Caco-2 (cell line): Measurements from ENCODE around the gene MPPED1. TPM values are rescaled to one million over a fixed set of nuclear protein-coding genes. Genes with fewer than 3 reads are reported as not detected.

Experiments
- BruUV-seq: library from RNA; stranded (reverse); fragments of 400-500 nt; replicated peaks from 2 replicates; lab custom pipeline; 2021; lab: Mats Ljungman, UMichigan
- CTCF ChIA-PET: fragments of 300-600 bp; sonication (Branson Sonifier 250); formaldehyde crosslinking; loops from one replicate; lab custom pipeline; 2022; ENCODE audit warnings: antibody characterized with exemption; lab: Charles Lee
- POLR2A ChIA-PET: fragments of 300-600 bp; sonication (Branson Sonifier 250); formaldehyde crosslinking; loops from one replicate; lab custom pipeline; 2022; ENCODE audit warnings: antibody characterized with exemption; lab: Charles Lee
- DNase-seq, 2 experiments: peaks; one replicate each; pipeline versions ENCODE4 v3.0.0 to v3.0.0-alpha.2; 2020 to 2022
- H3K27me3 ChIP-seq: replicated peaks from 2 replicates; pipeline ENCODE4 v1.6.0; 2011; ENCODE audit warnings: low read length; ENCODE audit not compliant: control insufficient read depth, insufficient read depth
- H3K36me3 ChIP-seq: 2 replicates; pipeline ENCODE4 v1.5.1; 2011; ENCODE audit warnings: low read length; ENCODE audit not compliant: control insufficient read depth, insufficient read depth
- H3K4me1 ChIP-seq: fragments of 250-450 bp; sonication (Bioruptor Pico); 2 replicates; pipeline ENCODE4 v1.5.1; 2020; ENCODE audit warnings: mild to moderate bottlenecking
- H3K4me3 ChIP-seq: 2 replicates; pipeline ENCODE4 v1.5.1; 2011; ENCODE audit warnings: low read depth, mild to moderate bottlenecking, control low read depth, low read length
- H3K9me3 ChIP-seq: fragments of 250-450 bp; sonication (Bioruptor Pico); 2 replicates; pipeline ENCODE4 v1.5.1; 2020; ENCODE audit warnings: mild to moderate bottlenecking, moderate library complexity
- H3K27ac Mint-ChIP-seq: one replicate; pipeline ENCODE4 v1.8.0; 2022; ENCODE audit warnings: mixed read lengths; ENCODE audit not compliant: unreplicated experiment
- H3K27me3 Mint-ChIP-seq: one replicate; pipeline ENCODE4 v1.8.0; 2022; ENCODE audit warnings: mixed read lengths; ENCODE audit not compliant: insufficient read depth, unreplicated experiment
- H3K36me3 Mint-ChIP-seq: one replicate; pipeline ENCODE4 v1.8.0; 2022; ENCODE audit warnings: mild to moderate bottlenecking, mixed read lengths; ENCODE audit not compliant: insufficient read depth, unreplicated experiment
- H3K4me1 Mint-ChIP-seq: one replicate; pipeline ENCODE4 v1.8.0; 2022; ENCODE audit warnings: low read depth, mixed read lengths; ENCODE audit not compliant: unreplicated experiment
- H3K4me3 Mint-ChIP-seq: one replicate; pipeline ENCODE4 v1.8.0; 2022; ENCODE audit warnings: mild to moderate bottlenecking, moderate library complexity, mixed read lengths; ENCODE audit not compliant: unreplicated experiment
- H3K9me3 Mint-ChIP-seq: one replicate; pipeline ENCODE4 v1.8.0; 2022; ENCODE audit warnings: mixed read lengths; ENCODE audit not compliant: unreplicated experiment
- intact Hi-C: fragments of 100-400 bp; cut with micrococcal nuclease; formaldehyde crosslinking; loops from one replicate; pipeline ENCODE4 v1.10.0; 2022; ENCODE audit not compliant: unreplicated experiment
- total RNA-seq: library from RNA; stranded (reverse); gene quantifications from 2 replicates; pipeline ENCODE4 v1.2.3, GENCODE V29; 2022
- TF ChIP-seq, protein P1 (sequence below), 2 experiments: fragments of 200-600 bp in 1 of 2; IDR thresholded peaks; 1 replicate in 1 of 2; 2 replicates in 1 of 2; pipeline versions ENCODE4 v1.5.1 to v1.8.0; 2011 to 2022; ENCODE audit warnings: antibody characterized with exemption in 1 of 2, control low read depth in 1 of 2, inconsistent platforms in 1 of 2, low read depth in 1 of 2, low read length in 1 of 2, mild to moderate bottlenecking in 1 of 2, moderate library complexity in 1 of 2; ENCODE audit not compliant: insufficient read depth in 1 of 2, severe bottlenecking in 1 of 2, unreplicated experiment in 1 of 2

Gene MPPED1
- total RNA-seq, 1 experiment from 2014 or later: not detected

DNA sequence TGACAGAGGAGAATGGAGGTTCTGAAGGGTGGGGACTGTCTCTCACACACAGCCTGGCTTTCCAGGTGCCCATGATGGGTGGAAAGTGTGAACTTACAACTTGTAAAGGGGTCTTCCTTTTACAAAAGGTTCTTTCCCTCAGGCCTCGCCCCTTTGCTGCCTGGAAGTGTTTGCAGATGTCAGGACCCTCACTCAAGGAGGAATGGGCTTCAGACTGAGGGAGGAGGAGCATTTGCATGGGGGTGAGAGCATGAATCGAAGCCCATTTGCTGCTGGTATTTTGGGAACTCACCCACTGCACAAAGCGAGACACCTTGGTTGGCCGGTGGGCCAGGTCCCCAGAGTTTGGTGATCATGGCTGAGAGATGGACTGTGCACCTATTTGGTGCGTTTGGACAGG lies 25.1 kb downstream of the MPPED1 start:
- Histone ChIP-seq H3K27me3 (no peaks in the 10 kb centered on the region; the same call in none of the 2 replicates), H3K36me3 (no peaks in the 10 kb centered on the region), H3K4me3 (no peak overlapping the region), H3K4me1 (no peaks in the 10 kb centered on the region), H3K9me3 (no peaks in the 10 kb centered on the region)
- TF ChIP-seq, protein P1, sequence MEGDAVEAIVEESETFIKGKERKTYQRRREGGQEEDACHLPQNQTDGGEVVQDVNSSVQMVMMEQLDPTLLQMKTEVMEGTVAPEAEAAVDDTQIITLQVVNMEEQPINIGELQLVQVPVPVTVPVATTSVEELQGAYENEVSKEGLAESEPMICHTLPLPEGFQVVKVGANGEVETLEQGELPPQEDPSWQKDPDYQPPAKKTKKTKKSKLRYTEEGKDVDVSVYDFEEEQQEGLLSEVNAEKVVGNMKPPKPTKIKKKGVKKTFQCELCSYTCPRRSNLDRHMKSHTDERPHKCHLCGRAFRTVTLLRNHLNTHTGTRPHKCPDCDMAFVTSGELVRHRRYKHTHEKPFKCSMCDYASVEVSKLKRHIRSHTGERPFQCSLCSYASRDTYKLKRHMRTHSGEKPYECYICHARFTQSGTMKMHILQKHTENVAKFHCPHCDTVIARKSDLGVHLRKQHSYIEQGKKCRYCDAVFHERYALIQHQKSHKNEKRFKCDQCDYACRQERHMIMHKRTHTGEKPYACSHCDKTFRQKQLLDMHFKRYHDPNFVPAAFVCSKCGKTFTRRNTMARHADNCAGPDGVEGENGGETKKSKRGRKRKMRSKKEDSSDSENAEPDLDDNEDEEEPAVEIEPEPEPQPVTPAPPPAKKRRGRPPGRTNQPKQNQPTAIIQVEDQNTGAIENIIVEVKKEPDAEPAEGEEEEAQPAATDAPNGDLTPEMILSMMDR (IDR thresholded peaks at IDR 0.05; ENCODE audit: insufficient read depth in 1 of 2, low read depth in 1 of 2, low read length in 1 of 2, severe bottlenecking in 1 of 2, unreplicated experiment in 1 of 2): no peak
- H3K27ac Mint-ChIP-seq: no peak overlapping the region
- no peaks in the 10 kb centered on the region for H3K36me3 Mint-ChIP-seq
- intact Hi-C loops: no loop called here
- POLR2A ChIA-PET: no interaction called here
- peaks cover 43% of the 10 kb centered on the region for H3K27me3 Mint-ChIP-seq
- CTCF ChIA-PET: no interaction called here
- no peak overlapping the region for H3K4me3 Mint-ChIP-seq
- no TSS peak for BruUV-seq
- H3K9me3 Mint-ChIP-seq: no peaks in the 10 kb centered on the region
- no peak for DNase-seq
- H3K4me1 Mint-ChIP-seq: no peaks in the 10 kb centered on the region

DNA sequence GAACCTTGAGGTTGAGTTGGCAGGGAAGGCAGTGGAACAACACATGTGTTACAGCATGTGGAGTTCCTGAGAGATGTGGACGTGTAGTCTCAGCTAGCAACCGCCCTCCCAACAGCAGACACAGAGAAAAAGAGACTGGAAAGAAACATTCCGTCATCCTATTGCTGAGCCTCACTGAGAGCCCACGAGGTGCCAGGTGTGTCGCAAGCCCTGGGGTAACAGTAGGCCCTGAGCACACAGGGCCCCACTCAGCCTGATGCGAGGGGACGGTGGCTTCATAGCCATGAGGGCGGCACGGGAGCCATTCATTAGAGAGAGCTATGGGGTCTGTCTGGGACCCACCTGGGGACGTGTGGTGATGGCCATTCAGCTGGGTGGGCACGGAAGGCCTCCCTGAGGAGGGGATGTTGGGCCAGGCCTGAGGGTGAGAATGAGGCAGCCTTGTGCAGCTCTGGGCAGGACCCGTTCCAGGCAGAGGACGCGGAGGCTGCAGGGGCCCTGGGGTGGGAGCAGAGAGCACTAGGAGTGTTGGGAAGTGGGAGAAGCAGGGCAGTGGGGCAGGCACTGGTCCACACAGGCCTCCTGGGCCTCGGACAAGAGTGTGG lies 26.2 kb downstream of the MPPED1 start:
- intact Hi-C loops: no loop called here
- H3K4me1 ChIP-seq: no peaks in the 10 kb centered on the region
- Mint-ChIP-seq H3K4me1 (no peaks in the 10 kb centered on the region), H3K4me3 (no peak overlapping the region), H3K36me3 (no peaks in the 10 kb centered on the region), H3K27ac (no peak overlapping the region), H3K9me3 (no peaks in the 10 kb centered on the region), H3K27me3 (peaks cover 44% of the 10 kb centered on the region)
- H3K36me3 ChIP-seq: no peaks in the 10 kb centered on the region
- no peak for DNase-seq
- TF ChIP-seq, protein P1 (IDR thresholded peaks at IDR 0.05; ENCODE audit: insufficient read depth in 1 of 2, low read depth in 1 of 2, low read length in 1 of 2, severe bottlenecking in 1 of 2, unreplicated experiment in 1 of 2): no peak
- H3K27me3 ChIP-seq: no peaks in the 10 kb centered on the region; the same call in none of the 2 replicates
- BruUV-seq: no TSS peak
- CTCF ChIA-PET: no interaction called here
- H3K9me3 ChIP-seq: no peaks in the 10 kb centered on the region
- no peak overlapping the region for H3K4me3 ChIP-seq
- POLR2A ChIA-PET: no interaction called here

DNA sequence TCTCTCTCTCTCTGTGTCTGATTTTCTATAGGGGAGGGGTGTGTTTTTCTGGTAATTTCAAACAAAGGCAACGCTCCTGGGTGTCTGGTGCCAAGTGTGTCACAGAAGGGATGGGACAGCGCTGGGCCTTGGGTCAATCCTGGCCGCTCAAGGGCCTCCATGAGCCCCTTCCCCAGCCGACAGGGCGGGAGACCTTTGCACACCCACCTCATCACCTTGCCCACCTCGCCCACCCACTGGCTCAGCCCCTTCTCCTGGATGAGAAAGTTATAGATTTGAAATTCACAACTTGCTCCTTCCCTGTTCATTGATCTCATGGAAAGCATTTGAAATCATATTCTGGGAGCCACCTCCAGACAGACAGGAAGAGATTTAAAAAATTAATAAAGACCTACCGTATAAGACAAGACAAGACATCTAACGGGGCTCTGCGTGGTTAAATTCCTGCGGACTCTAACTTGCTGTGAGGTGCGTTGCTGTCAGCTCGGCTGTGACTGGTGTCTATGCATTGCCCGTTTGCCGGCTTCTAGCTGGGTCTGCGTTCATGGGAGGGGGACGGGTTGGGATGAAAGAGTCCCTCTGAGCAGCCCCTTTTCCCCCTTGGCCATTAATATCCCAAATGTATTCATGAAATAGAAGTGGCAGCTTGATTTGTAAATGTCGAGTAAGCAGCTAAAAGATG lies 27.0 kb downstream of the MPPED1 start:
- no peaks in the 10 kb centered on the region; the same call in none of the 2 replicates for H3K27me3 ChIP-seq

More for the DNA sequence above, 27.0 kb downstream of the MPPED1 start:
- POLR2A ChIA-PET: no interaction called here
- Histone ChIP-seq H3K4me1 (no peaks in the 10 kb centered on the region), H3K4me3 (no peak overlapping the region), H3K36me3 (no peaks in the 10 kb centered on the region), H3K9me3 (no peaks in the 10 kb centered on the region)
- H3K4me3 Mint-ChIP-seq: no peak overlapping the region
- H3K4me1 Mint-ChIP-seq: no peaks in the 10 kb centered on the region
- DNase-seq: no peak
- no peak overlapping the region for H3K27ac Mint-ChIP-seq
- H3K9me3 Mint-ChIP-seq: no peaks in the 10 kb centered on the region
- TF ChIP-seq, protein P1 (IDR thresholded peaks at IDR 0.05; ENCODE audit: insufficient read depth in 1 of 2, low read depth in 1 of 2, low read length in 1 of 2, severe bottlenecking in 1 of 2, unreplicated experiment in 1 of 2): no peak
- H3K36me3 Mint-ChIP-seq: no peaks in the 10 kb centered on the region
- BruUV-seq: no TSS peak
- CTCF ChIA-PET: no interaction called here
- peaks cover 47% of the 10 kb centered on the region for H3K27me3 Mint-ChIP-seq
- intact Hi-C loops: no loop called here
